GM12801 (cell line): ENCODE data around the gene TTL.

ENCODE experiments used
- TF ChIP-seq, protein P1 (sequence below): IDR thresholded peaks from one replicate; pipeline ENCODE4 v1.5.1; 2011; ENCODE audit warnings: control low read depth; ENCODE audit not compliant: insufficient read length; ENCODE audit errors: extremely low read depth

The TTL gene

DNA sequence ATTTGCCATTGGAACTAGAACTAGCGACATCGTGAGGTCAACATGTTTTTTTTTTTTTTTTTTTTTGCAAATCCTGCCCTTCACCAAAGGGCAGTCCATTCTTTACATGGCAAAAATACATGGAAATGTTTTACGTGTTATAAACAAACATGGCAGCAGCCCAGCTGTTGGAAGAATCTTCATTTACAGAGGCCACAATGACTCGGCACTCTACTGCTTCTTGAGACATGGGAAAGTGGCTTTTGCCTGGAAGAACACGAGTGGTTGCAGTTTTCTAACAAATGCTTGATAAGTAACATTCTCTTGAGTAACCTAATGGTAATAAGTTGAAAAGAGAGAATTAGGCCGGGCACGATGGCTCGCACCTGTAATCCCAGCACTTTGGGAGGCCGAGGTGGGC lies 37.5 kb downstream of the TTL start:
- TF ChIP-seq, protein P1, sequence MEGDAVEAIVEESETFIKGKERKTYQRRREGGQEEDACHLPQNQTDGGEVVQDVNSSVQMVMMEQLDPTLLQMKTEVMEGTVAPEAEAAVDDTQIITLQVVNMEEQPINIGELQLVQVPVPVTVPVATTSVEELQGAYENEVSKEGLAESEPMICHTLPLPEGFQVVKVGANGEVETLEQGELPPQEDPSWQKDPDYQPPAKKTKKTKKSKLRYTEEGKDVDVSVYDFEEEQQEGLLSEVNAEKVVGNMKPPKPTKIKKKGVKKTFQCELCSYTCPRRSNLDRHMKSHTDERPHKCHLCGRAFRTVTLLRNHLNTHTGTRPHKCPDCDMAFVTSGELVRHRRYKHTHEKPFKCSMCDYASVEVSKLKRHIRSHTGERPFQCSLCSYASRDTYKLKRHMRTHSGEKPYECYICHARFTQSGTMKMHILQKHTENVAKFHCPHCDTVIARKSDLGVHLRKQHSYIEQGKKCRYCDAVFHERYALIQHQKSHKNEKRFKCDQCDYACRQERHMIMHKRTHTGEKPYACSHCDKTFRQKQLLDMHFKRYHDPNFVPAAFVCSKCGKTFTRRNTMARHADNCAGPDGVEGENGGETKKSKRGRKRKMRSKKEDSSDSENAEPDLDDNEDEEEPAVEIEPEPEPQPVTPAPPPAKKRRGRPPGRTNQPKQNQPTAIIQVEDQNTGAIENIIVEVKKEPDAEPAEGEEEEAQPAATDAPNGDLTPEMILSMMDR = no peak

DNA sequence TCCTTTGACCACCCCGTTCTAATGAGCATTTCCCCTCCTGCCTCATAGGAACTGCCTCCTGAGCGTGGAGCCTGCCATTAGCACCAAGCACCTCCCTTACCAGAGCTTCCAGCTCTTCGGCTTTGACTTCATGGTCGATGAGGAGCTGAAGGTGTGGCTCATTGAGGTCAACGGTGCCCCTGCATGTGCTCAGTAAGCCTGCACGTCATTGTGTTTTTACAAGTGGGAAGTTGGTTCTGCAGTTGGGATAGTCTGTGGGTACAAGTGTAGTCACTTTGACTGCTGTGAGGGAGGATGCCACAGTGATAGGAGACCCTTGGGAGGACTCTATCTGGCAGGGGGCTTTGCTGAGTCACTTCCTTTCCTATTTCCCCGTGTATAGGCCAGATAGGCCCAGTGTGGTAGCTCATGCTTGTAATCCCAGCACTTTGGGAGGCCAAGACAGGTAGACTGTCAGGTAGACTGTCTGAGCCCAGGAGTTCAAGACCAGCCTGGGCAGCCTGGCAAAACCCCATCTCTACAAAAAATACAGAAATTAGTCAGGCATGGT lies 38.4 kb downstream of the TTL start:
- TF ChIP-seq, protein P1 = no peak

DNA sequence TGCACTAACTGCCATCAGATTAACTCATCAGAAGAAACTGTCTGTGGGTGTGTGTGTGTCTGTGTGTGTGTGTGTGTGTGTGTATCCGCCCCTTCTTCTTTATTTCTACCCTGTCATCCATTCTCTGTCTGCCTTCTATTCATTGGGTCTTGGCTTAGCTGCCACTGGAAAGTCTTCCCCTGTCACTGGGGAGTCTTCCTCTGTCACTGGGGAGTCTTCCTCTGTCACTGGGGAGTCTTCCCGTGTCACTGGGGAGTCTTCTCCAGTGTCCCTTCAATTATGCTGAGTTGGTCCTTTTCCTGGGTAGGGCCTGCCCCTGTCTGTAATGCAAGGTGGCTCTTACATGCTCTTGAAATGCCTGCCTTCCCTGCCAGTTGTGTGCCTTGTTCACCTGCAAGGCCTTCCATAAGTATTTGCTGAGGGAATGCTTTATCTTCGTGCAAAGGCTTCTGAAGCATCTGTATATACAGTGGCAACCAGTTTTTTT lies 41.4 kb downstream of the TTL start:
- TF ChIP-seq, protein P1 = no peak

DNA sequence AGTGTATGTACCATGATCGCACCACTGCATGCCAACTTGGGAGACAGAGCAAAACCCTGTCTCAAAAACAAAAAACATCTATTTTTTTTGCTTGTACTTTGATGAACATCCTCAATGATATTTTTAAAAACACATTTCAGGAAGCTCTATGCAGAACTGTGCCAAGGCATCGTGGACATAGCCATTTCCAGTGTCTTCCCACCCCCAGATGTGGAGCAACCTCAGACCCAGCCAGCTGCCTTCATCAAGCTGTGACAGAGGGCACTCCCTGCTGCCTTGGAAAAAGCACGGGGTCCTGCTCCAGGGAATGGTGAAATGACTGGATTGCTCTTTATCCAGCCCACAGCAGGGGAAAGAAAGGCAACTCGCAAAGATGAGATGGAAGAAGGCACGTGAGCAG lies 46.6 kb downstream of the TTL start:
- TF ChIP-seq, protein P1 = no peak

DNA sequence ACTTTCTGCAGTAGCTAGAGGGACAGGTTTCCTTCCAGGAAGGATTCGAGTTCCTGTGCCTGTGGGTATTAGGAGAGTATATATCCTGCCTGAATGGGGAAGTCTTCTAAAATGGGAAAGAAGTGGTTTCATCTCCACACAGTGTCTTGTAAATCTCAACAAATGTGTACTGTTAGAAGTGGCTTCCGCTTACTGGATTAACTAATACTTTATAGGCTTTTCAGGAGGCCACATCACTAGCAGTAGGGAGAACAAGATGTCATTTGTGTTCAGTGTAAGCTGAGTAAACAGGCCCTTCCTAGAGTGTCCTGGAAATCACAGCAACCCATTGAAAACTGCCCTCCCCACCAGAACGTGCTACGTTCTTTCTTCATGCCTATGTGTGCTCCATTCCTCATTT lies 47.8 kb downstream of the TTL start:
- TF ChIP-seq, protein P1 = no peak

DNA sequence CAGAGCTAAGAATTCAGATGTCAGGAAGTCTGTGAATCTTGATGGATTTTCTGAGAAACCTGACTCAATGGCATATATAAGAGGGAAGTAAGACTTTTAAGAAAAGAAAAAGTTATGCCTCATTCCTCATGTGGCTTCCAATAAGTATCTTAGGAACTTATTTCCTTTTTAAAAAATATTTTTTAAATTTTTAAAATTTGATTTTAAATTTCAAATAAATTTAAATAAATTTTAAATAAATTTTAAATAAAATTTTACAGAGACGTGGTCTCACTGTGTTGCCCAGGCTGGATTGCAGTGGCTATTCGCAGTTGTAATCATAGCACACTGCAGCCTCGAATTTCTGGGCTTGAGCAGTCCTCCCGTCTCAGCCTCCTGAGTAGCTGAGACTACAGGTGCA lies 48.8 kb downstream of the TTL start:
- TF ChIP-seq, protein P1 = no peak

DNA sequence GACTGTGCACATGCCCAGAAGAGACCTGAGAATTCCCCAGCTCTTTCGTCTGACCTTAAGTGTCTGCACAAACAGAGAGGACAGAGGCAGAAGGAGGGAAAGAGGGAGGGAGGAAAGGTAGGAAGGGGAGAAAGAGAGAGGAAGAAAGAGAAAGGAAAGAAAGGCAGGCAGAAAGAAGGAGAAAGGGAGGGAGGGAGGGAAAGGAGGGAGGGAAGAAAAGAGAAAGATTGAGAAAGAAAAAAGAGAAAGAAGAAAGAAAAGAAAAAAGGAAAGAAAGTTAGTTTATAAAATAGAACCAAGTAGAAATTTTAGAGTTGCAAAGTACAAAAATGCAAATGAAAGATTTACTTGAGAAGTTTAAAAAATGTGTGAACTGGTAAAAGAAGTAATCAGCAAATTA lies 52.9 kb downstream of the TTL start:
- TF ChIP-seq, protein P1 = no peak
